Brain microvascular endothelial cell (primary cell): ENCODE measurements around the gene SNAI1.

ENCODE experiments used
- DNase-seq: peaks from one replicate; pipeline ENCODE4 v3.0.0-alpha.2; 2020
- H3K27ac ChIP-seq: fragments of 250-450 bp; sonication (Bioruptor Pico); 2 replicates; pipeline ENCODE4 v1.5.1; 2020; ENCODE audit warnings: mild to moderate bottlenecking, moderate library complexity
- H3K27me3 ChIP-seq: fragments of 250-450 bp; sonication (Bioruptor Pico); replicated peaks from 2 replicates; pipeline ENCODE4 v1.5.1; 2020; ENCODE audit warnings: mild to moderate bottlenecking
- H3K36me3 ChIP-seq: fragments of 250-450 bp; sonication (Bioruptor Pico); replicated peaks from 2 replicates; pipeline ENCODE4 v1.5.1; 2020; ENCODE audit warnings: mild to moderate bottlenecking
- H3K4me3 ChIP-seq: 2 replicates; pipeline ENCODE4 v1.5.1; 2011; ENCODE audit warnings: low read depth, mild to moderate bottlenecking, control low read depth, low read length, moderate library complexity
- in situ Hi-C: cut with HindIII; loops from 2 replicates; pipeline ENCODE4 v1.10.0; 2017; ENCODE audit warnings: low sequenced_read_pairs, low pct_ligation_motif_present
- TF ChIP-seq, protein P1 (sequence below): IDR thresholded peaks from 2 replicates; pipeline ENCODE4 v1.5.1; 2011; ENCODE audit warnings: low read depth, mild to moderate bottlenecking, moderate library complexity, low read length, control low read depth, inconsistent platforms; ENCODE audit errors: missing control alignments

The SNAI1 gene

DNA sequence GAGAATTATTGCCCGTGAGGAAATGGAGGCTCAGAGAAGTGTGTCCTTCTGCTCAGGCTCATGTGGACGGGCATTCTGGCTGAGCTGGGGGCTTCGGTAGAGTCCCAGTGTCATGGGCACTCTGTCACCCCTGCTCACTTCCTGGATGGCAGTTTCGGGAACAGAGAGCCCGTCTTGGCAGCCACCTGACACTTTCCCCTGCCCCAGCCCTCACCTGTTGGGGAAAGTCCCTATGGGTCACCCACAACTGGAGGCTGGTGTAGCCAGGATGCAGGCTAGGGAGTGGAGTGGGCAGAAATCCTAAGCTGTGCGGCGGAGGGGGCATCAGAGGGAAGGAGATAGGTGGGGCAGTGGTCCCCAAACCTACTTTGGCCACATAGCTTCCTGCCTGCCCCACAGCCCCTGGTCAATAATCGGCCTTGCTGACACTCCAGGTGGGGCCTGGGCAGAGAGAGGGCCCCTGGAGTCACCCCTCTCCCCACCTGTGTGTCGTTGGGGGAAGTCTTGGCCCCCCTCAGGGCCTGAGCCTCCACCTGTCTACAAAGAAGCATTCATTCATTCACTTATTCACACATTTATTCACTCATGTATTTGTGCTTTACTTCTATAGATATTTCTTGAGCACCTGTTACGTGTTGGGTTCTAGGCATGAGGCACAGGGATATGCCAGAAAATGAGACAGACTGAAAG lies 40.5 kb downstream of the SNAI1 start:
- Histone ChIP-seq H3K27me3 (no peaks in the 10 kb centered on the region), H3K27ac (no peak overlapping the region), H3K36me3 (no peaks in the 10 kb centered on the region), H3K4me3 (no peak overlapping the region)
- TF ChIP-seq, protein P1, sequence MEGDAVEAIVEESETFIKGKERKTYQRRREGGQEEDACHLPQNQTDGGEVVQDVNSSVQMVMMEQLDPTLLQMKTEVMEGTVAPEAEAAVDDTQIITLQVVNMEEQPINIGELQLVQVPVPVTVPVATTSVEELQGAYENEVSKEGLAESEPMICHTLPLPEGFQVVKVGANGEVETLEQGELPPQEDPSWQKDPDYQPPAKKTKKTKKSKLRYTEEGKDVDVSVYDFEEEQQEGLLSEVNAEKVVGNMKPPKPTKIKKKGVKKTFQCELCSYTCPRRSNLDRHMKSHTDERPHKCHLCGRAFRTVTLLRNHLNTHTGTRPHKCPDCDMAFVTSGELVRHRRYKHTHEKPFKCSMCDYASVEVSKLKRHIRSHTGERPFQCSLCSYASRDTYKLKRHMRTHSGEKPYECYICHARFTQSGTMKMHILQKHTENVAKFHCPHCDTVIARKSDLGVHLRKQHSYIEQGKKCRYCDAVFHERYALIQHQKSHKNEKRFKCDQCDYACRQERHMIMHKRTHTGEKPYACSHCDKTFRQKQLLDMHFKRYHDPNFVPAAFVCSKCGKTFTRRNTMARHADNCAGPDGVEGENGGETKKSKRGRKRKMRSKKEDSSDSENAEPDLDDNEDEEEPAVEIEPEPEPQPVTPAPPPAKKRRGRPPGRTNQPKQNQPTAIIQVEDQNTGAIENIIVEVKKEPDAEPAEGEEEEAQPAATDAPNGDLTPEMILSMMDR = no peak
- DNase-seq = no peak
- in situ Hi-C loops = no loop called here

DNA sequence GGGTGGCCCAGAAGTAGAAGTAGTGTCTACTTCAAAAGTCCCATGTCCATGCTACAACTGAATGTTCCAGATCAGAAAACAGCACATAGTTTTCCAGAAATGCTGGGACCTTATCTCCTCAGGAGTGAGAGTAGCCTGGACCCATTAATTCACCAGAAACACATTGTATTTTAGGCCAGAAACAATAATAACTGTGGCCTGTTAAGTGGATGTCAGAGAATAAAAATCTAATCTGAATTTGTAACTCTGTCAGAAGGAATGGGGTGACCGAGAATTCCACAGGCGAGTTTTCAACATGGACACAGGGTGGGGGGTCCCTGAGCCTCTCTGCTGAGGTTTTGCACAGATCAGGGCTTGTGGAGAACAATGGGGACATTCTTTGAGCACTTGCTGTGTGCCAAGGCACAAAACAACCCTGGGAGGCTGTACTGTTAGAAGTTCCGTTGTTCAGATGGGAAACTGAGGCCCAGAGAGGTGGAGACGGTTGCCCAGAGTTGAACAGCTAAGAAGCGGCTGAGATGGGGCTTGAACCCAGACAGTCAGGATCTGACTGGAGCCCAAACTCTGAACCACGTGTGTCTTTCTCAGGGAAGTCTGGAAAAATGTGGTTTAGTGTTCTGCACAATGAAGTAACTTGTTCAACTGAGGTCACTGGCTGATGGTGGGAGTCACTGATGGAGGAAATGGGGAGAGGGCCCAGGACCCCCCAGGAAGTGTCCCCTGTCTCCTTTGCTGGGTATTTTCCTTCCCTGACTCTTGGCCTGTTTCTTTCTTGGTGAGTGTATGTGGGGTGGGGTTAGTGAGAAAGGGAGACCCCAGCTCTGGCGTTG lies 44.2 kb downstream of the SNAI1 start:
- DNase-seq = no peak
- TF ChIP-seq, protein P1 = no peak
- Histone ChIP-seq H3K27ac (peak overlapping the region; percentile 79), H3K4me3 (no peak overlapping the region), H3K36me3 (no peaks in the 10 kb centered on the region), H3K27me3 (no peaks in the 10 kb centered on the region)
- in situ Hi-C loops = no loop called here

DNA sequence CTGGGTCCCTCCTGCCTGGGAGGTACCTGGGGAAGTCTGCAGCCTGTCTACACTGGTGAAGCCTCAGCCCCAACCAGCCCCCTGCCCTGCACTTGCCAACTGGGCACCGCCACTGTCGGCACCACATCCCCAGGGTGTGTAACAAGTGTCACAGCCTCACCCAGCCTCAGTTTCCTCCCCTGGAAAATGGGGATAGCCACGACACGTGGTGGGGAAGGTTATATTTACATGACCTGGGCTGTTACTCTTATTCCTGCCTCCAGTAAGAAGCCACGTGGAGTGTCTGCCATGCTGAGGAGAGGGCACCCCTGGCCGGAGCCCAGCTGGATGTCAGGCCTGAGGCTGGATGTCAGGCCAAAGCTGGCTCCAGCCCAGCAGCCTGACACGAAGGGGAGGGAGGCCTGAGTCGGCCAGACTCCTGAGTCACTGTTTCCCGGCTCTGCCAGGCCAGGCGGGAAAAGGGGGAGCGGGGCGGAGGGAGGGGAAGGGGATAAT lies 44.9 kb downstream of the SNAI1 start:
- no peaks in the 10 kb centered on the region for H3K27me3 ChIP-seq
- H3K27ac ChIP-seq = peak overlapping the region; percentile 79
- H3K4me3 ChIP-seq = no peak overlapping the region
- in situ Hi-C loops = no loop called here
- peak; percentile 81 for DNase-seq
- TF ChIP-seq, protein P1 = no peak
- no peaks in the 10 kb centered on the region for H3K36me3 ChIP-seq

DNA sequence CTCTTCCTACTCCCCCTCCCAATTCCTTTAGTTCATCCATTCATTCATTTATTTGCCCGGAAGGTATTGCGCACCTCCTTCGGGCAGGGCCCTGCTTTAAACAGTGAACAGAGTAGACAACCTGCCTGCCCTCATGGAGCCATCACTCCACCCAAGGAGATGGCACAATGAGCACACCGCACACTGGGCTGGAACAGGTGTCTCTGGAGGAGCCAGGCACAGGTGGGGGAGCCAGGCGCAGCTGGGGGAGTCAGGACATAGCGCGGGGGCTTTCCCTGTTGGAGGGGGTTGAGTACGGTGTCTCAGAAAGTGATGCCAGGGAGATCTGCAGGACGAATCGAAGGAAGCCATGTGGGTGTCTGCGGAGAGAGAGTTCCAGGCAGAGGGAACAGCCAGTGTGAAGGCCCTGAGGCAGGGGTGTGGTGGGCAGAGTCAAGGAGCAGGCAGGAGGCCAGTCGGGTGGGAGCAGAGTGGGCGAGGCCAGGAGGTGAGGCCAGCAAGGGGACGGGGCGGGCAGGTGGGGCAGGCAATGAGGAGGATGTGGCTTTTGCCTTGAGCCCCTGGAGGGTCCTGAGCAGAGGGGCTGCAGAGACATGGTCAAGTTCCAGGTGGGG lies 46.4 kb downstream of the SNAI1 start:
- TF ChIP-seq, protein P1 = no peak
- no peaks in the 10 kb centered on the region for H3K36me3 ChIP-seq
- H3K4me3 ChIP-seq = no peak overlapping the region
- DNase-seq = no peak
- peak overlapping the region; percentile 92 for H3K27ac ChIP-seq
- no peaks in the 10 kb centered on the region for H3K27me3 ChIP-seq
- in situ Hi-C loops = no loop called here

DNA sequence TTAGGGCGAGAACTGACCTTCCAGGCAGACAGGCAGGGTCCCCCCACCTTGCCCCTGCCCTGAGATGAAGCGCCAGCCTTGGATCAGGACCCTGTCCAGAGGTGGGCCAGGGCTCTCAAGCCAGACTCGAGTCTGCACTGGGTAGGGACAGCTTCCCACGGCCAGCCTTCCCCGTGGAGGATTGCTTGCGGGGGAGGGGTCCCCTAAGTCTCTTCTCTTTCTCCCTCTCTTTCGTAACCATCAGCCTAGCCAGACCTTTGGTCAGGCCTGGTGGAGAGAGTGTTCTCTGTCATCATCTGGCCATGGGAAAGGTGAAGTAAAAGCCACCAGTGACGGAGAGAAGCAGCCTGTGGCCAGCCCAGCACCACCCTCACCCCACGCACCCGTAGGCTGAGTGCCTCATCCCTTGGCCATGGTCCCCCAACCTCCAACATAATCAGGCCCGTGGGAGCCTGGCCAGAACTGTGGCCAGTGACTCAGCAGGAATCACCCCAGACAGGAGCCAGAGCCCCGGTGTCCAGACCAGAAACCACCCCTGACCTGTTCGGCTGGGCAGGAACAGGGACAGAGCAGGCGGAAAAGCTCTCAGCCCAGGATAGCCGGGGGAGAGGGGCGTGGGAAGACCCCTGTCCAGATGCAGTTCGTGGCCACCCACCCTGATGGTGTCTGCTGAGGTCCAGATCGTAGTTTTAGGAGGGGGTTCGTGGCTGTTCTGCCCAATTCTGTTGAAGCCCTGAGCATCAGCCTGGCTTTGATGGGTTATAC lies 47.1 kb downstream of the SNAI1 start:
- no peaks in the 10 kb centered on the region for H3K27me3 ChIP-seq
- no peaks in the 10 kb centered on the region for H3K36me3 ChIP-seq
- in situ Hi-C loops = no loop called here
- H3K27ac ChIP-seq = peak overlapping the region; percentile 92
- TF ChIP-seq, protein P1 = no peak
- peak; percentile 98 for DNase-seq
- no peak overlapping the region for H3K4me3 ChIP-seq
